Measurements from ENCODE around the gene LBH.

LBH gene

DNA sequence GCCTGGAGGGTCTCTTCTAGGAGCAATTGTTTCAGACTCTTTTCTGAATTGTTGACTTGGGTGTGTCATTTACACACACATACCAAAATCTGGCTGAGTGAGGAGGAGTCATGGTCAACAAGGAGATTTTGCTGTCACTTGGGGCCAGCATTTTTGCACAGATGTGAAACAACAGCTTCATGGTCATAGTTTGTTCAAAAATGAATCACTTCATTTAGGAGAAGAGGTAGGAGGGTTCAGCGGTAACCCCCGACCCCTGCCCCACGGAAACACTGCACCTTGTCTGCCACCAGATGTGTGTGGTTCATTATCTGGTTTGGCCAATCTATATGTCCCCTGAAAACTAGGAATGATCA lies 42.2 kb downstream of the LBH start:
- no peak for DNase-seq (ENCODE audit: low read depth)

DNA sequence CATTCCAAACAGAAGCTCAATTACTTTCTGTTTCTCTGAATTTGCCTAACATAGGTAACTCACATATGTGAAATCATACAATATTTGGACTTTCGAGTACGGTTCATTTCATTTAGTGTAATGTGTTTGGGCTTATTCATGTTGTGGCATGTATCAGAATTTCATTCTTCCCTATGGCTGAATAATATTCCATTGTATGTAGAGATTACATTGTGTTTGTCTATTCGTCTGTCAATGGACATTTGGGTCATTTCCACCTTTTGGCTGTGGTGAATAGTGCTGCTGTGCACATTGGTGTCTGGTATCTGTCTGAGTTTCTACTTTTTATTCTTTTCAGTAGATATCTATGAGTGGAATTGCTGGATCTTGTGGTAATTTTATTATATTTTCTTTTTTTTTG lies 43.9 kb downstream of the LBH start:
- no peak for DNase-seq (ENCODE audit: low read depth)

GRCh38 chr2:30276455-30276911 lies 45.1 kb downstream of the LBH start:
- DNase-seq (ENCODE audit: low read depth), result no peak

DNA sequence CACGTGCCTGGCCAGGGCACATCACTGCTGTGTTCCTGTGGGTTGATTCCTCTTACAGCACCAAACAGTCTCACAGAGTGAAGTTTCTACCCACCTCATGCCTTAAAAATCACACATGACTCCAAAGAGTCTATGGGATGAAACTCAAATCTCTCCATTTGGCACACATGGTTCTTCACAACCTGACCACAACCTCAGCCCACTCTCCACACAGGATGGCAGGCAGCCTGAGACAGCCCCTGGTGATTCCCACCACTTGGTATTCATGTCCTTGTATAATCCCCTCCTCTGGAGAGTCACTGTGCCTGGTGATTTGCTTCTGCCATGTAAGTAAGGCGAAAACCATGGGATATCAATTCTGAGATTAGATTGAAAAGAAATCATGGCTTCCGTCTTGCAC lies 46.2 kb downstream of the LBH start:
- DNase-seq (ENCODE audit: low read depth), result no peak

GRCh38 chr2:30278419-30278818 lies 47.1 kb downstream of the LBH start:
- no peak for DNase-seq (ENCODE audit: low read depth)

GRCh38 chr2:30280596-30281434 lies 49.5 kb downstream of the LBH start:
- DNase-seq (ENCODE audit: low read depth), result no peak

DNA sequence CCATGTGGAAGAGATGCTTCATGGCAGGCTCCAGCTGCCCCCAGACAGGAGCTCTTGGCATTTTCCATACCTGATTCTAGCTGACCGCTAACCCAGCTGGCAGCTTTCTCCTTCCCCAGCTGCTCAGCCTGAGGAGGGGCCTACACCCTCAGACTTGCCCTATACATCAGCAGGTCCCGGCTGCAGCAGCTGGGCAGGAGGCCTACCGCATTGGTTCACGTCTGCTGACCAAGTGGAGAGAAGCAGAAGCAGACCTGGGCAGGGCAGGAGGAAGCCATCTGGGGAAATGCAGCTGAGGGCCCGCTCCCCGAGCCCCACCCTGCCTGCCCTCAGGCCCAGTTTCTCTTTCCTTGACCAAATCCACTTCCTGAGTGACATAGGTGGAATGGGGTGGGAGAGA lies 50.7 kb downstream of the LBH start:
- DNase-seq (ENCODE audit: low read depth), result no peak

- no peak for DNase-seq (ENCODE audit: low read depth)
These were observed 51.4 kb downstream of the LBH start for GRCh38 chr2:30282721-30283120.

- DNase-seq (ENCODE audit: low read depth), result no peak
These were observed 52.7 kb downstream of the LBH start for GRCh38 chr2:30283931-30284565.

DNA sequence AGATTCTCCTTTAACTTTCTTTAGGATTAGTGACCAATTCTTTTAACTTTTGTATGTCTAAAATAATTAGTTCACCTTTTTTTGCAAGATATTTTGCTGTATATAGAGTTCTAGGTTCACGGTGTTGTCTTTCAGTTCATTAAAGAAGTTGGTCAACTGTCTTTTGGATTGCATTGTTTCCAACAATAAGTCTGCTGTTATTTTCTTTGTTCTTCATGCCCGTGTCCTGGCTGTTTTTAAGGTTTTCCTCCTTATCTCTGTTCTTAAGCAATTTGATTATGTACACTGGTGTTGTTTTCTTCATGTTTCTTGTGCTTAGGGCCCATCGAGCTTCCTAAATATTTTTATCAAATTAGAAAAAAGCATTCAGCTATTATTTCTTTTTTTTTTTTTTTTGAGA lies 54.4 kb downstream of the LBH start:
- DNase-seq (ENCODE audit: low read depth), result no peak

DNA sequence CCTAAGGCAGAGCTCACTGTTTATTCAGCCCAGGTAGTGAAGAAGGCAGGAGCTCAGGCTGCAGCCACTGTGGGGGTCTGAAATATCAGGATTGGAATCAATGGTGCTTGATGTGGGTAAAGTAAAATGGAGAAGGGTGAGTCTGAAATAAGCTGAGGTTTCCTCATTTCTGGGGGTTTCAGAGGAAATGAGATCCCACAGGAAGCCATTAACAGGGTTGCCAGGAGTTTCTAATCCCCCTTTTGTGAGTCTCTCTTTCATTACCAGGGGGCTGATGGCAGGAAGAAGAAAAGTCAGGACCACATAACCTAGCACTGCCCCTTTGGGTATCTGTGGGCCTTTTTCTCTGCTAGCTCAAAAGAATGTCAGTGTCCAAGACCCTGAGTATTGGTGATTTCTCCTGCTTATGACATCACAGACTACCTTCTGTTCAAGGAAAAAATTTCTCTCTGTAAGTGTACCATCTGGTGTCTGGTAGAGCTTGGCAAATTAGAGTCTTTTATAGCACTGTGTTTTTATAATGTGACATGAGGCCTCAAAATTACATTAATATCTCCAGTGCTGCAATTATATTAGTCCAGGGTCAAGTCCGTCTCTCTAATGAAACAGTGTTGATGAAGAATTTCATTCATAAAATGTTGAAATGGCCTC lies 56.0 kb downstream of the LBH start:
- no peak for DNase-seq (ENCODE audit: low read depth)

GRCh38 chr2:30287857-30288513 lies 56.7 kb downstream of the LBH start:
- no peak for DNase-seq (ENCODE audit: low read depth)

DNA sequence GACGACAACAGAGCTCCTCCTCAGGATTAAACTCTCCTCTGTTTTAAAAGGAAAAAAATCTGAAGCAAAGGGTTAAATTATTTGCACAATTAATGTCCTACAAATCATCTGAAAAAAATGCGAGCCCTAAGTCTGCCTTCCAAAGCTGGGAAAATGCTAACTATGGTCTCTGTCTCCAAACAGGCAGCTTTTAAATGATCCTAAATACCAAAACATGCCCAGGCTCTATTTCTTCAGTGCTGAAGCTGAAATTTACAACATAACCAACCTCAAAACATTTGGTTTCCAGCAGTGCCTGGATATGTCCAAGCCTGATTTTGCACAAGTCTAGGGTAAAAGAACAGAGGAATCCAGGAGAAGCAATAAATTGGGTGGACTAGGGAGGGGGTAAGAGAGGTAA lies 57.2 kb downstream of the LBH start:
- no peak for DNase-seq (ENCODE audit: low read depth)

DNA sequence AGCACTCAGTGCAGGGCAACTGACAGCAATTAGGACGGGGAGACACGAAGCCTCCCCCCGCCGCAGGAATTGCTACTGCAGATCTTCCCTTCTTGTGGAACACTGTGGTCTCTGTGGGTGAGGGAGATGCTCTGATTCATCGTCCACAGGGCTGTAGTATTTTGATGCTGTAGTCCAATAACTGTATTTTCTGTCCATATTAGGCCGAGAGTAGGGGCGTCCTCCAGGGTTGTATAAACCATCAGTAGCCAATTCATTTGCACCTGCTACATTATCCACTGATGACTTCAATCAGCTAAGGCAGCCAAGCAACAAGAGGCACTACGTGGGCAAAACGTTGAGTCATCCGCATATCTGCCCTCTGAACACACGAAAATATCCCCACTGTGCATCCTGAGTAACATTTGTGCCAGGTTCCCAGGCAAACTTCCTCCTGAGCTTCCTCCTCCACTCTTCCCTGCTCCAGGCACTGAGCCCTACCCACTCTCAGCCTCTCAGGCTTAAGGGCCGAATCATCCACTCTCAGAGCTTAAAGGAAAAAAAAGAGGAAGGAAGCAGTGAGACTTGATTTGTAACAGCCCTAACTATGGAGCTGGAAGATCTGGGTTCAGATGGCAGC lies 62.1 kb downstream of the LBH start:
- DNase-seq (ENCODE audit: low read depth), result no peak

GRCh38 chr2:30294133-30294532 lies 62.8 kb downstream of the LBH start:
- DNase-seq (ENCODE audit: low read depth), result no peak

DNA sequence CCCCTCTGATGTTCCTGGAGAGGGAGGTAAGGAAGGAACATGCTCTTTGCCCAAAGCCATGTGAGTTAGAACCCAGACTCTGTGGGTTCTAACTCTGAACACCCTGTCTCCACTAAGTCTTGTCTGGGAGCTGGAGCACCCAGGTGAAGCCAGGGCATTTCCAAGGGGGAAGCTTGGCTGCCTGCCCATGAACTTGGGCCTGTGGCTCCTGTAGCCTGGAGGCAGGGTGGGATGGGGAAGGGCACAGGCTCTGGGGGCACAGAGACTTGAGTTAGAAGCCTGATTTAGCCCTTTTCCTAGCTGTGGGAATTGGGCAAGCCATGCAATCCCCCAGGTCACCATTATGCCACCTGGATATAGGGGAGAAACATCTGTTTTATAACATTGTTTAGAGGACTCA lies 65.2 kb downstream of the LBH start:
- DNase-seq (ENCODE audit: low read depth), result no peak

GRCh38 chr2:30298302-30298701 lies 67.0 kb downstream of the LBH start:
- no peak for DNase-seq (ENCODE audit: low read depth)

DNA sequence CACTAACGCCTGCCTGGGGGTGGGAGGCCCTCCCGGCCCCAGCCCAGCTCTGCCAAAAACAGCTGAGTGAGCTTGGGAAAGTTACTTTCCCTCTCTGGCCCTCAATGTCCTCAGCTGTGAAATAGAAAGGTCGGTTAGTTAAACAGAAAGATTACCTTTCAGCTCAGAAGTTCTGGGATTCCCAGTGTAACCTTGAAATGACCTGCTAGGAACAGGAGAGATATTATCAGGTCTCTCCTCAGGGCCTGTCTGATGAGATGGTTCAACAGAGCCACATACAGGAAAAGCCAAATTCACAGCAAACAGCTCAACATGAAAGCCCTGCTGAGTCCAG lies 68.8 kb downstream of the LBH start:
- DNase-seq (ENCODE audit: low read depth), result no peak

- no peak for DNase-seq (ENCODE audit: low read depth)
These were observed 69.3 kb downstream of the LBH start for GRCh38 chr2:30300456-30301221.

- DNase-seq (ENCODE audit: low read depth), result no peak
These were observed 70.2 kb downstream of the LBH start for GRCh38 chr2:30301551-30301950.

DNA sequence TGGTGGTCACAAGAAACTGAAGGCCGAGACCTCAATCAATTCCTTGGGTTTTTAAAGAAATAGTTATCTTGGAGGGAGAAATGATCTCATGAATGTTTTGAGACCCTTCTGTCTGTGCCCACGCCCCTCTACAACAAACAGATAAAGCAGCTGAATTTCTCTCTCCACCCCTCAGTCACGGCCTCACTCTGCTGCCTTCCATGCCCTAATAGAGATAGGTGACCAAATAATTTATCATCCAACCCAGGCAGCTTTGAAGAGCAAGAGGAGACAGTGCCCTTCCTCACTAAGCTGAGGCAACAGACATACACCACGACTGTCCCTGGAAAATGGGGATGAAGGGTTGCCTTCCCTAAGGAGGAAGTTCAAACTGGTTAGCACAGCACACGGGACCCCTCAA lies 71.2 kb downstream of the LBH start:
- DNase-seq (ENCODE audit: low read depth), result no peak

- no peak for DNase-seq (ENCODE audit: low read depth)
These were observed 71.8 kb downstream of the LBH start for GRCh38 chr2:30303095-30303494.

Data from T follicular helper cell (primary cell).